GM19025 (cell line): ENCODE measurements around the gene TTLL7.

Experiments
- ATAC-seq: cut with Tn5 transposase; IDR thresholded peaks from one replicate; pipeline ENCODE4 v1.9.1; 2021; ENCODE audit warnings: mild to moderate bottlenecking, low read depth, moderate library complexity; ENCODE audit not compliant: unreplicated experiment

Gene TTLL7

DNA sequence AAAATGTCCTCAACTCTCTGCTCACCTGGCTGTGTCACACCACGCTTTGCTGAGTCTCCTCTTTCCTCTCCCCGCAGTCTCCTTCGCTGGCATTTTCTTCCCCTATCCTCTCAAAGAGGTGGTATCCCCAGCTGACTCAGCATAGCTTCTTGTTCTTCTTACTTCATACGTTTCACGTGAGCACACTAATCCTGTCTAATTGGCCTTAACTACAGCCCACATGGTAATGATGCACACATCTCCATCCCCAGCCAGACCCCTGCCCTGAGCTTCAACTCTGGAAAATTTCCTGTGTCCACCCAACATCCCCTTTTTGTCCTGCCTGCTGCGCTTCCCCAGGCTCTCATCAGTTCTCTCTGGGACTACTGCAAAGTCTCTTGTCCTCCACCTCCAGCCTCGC lies 169.8 kb downstream of the TTLL7 start:
- ATAC-seq, result no peak

DNA sequence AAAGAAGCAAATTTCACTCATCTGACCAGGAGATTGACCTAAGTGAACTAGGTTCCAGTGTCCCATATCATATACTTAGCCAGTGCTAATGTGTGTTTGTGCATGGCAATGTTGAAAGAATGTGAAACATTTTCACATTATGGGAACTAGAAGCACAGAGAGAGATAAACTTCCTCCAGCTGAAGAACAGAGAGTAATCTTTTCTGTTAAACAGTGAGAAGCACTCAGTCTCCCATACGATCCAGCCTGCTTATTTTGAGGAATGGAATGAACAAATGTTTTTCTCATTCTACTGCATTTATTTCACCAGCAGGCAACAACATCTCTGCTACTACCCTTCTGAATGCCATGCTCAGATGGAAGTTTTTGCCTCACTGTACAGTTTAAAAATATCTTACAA lies 170.5 kb downstream of the TTLL7 start:
- no peak for ATAC-seq

DNA sequence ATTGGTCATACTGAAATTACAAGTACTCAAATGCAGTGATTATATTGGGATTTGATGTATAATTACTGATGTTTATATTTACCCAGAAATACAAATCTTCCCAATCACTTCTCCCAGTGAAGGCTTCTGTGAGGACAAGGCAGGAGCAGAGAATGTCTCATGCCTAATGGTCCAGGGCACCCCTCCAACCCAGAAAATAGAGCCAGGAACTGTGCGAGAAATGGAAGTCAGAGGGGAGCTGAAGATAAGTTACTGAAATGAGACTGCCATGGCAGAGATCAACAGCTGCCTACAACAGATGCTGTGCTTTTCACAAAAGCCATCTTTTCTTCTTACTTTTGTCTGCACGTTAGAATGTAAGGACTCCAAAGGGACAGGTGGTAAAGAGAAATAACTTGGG lies 171.2 kb downstream of the TTLL7 start:
- ATAC-seq, result no peak

DNA sequence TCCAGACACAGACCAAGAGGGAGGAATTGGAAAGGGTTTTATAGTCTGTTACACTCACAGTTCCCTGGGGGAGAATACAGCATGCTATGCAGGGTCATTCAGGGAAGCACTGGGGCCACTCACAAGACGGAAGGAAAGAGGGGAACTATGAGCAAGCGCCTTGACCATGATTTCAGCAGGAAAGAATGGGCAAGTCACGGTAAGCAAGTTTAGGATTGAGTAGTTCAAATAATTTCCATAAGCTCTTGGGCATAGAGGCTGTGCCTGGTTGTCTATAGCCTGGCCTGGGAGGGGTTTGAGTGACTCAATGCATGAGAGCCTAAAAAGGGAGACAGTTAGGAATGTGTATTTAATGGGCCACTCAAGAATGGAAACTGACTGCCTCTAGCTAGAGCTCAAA lies 176.7 kb downstream of the TTLL7 start:
- no peak for ATAC-seq

DNA sequence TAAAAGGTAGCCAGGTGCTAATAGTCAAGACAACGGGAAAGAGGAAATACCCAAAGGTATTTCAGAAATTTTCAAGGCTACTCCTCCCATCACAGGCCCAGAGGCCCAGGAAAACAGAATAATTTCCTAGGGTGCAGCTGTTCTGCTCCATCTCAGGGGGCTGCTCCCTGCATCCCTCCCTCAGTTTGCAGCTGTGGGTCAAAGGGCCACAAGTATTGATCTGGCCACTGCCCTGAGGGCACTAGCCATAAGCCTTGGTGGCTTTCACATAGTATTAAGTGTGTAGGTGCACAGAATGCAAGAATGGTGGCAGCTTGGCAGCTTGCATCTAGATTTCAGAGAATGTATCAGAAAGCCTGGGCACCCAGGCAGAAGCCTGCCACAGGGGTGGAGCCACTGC lies 179.5 kb downstream of the TTLL7 start:
- no peak for ATAC-seq

DNA sequence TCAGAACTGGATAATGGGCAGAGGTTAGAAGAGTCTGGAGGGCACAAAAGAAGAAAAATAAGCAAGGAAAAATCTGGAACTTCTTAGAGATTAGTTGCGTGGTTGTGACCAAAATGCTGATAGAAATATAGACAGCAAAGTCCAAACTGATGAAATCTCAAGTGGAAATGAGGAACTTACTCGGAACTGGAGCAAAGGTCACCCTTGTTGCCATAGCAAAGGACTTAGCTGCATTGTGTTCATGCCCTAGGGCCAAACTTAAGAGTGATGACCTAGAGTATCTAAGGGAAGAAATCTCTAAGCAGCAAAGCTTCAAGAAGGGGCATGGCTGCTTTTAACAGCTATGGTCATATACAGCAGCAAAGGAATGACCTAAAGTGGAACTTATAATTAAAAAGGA lies 180.0 kb downstream of the TTLL7 start:
- no peak for ATAC-seq

DNA sequence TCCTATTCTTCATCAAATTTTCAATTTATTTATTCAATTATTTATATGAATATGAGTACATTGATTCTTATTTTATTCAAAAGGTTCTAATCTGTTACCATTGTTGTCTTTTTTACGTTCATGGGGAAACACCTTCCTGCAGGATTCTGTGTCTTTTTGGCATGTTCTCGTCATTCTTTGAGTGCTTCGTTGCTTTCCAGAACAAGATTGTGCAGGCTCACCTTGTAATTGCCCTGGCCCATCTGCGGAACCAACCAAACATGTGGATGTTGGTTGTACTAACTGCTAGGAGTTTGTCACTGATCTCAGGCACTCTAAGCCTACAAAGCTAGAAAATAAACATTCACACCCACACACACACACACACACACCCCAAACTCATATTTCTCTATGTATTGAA lies 182.1 kb downstream of the TTLL7 start:
- ATAC-seq, result no peak

DNA sequence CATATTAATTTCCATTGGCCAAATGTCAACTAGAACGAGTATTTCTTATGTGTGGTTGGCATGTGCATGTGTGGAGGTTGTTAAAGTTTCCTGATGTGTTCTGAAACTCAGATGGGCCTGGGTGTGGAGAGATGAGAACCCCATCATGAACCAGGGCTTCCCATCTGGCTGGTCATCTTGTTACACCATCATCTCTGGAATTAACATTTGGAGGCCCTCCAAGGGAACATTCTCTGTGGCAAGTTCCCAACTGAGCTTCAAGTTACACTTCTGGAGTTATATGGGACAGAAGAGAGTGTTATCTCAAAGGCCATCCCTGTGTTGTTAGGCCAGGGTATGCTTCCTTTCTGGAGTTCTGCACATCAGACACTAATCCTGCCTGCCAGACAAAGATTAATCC lies 183.6 kb downstream of the TTLL7 start:
- no peak for ATAC-seq
